HG03432 (cell line): Measurements from ENCODE around the gene CD300LB.
"Not testable (repeated sequence)": the region's sequence is repeated elsewhere in the genome, so short reads cannot be mapped to it uniquely, and the experiment has no call there.

Experiments used
- ATAC-seq: cut with Tn5 transposase; IDR thresholded peaks from one replicate; pipeline ENCODE4 v1.9.1; 2021; ENCODE audit warnings: mild to moderate bottlenecking, moderate library complexity; ENCODE audit not compliant: unreplicated experiment

The CD300LB gene

DNA sequence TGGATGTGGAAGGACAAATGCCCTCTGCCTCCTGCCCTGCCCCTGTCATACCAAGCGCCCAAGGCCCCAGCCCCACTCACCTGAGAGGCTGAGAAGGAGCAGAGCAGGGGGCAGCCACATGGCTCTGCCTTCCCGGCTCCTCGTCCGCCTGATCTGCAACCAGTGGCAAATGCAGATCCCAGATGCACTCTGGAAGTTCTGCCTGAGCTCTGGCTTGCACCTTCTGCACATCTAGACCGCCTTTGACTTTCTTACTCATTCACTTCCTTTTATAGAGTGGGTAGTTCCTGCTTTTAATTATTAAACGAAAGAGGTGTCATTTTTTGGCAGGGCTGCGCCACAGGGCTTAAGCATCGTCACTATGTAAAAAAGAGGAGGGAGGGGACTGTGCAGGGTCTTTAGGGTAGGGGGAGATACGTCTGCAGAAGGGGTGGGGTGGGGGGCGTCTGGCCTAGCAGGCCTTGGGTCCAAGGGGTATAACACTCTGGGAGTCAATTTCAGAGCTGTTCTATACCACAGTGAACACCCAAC is at the start of gene CD300LB:
CD300LB (minus strand) TSS at position 245 of the 531 bp plus-strand sequence; CDS start at position 120, 125 bp downstream.
- no peak for ATAC-seq

GRCh38 chr17:74579900-74580299 is 48.6 kb upstream of the CD300LB start:
- ATAC-seq = no peak

DNA sequence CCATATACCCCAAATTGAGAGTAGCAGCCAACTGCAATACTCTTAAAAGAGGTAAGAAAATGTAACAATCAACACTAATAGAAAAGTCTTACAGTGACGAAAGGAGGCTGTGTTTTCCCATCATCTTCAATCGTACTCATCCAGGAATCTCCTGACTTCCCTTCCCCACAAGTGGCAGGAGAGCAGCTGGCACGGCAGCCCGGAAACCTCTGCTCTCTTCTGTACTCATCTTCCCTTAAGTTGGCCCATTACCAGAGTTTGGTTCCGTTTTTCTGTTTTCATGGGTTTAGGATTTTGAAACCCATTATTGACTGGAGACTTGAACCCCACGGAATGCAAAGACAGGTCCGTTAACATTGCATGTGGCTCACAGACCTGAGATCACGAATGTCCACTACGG is 47.7 kb upstream of the CD300LB start:
- ATAC-seq = no peak

DNA sequence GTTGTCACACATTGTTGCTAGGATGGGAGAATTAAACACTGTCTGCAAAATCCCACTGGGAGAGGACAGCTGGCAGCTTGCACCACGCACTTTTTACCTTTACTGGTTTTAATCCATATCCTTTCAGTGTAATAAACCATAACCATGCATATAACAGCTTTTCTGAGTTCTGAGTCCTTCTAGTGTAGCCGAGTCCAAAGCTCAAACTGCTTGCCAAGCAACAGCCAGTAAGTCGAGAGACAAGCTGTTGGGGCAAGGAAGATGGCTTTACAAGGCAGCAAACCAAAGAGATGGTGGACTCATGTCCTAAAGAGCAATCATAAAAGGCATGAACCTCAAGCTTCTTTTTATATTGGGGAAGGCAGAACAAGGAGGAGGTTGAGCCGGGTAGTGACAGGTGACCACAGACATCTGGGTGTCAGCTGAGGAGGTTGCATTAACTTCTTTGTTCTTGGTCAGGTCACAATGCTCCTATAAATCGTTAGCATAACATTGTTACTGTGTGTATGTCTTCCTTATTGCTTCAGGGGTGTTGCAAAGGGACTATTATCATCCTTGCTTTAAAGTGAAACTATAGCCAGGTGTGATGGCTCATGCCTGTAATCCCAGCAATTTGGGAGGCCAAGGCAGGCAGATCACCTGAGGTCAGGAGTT is 43.3 kb upstream of the CD300LB start:
- ATAC-seq = no peak

GRCh38 chr17:74573635-74574034 is 42.4 kb upstream of the CD300LB start:
- ATAC-seq = not testable (repeated sequence)

DNA sequence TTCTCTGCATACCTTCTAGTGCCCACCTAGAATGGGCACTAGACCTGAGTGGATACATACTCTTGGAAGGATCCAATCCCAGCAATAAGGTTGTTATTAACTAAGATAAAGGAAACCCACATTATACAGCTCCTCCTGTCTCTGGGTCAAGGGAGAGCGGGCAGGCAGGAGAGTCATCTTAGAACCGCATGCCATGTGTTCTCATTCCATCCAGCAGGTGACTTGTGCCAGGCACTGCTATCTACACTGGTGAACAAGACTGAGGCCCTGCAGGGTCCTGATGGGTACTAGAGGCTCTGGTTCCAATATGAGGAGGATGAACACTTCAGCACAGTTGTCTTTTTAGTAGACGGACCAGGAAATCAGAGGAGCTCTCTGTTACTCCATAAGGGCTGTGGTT is 41.9 kb upstream of the CD300LB start:
- no peak for ATAC-seq

GRCh38 chr17:74571621-74572270 is 40.5 kb upstream of the CD300LB start:
- ATAC-seq = no peak

DNA sequence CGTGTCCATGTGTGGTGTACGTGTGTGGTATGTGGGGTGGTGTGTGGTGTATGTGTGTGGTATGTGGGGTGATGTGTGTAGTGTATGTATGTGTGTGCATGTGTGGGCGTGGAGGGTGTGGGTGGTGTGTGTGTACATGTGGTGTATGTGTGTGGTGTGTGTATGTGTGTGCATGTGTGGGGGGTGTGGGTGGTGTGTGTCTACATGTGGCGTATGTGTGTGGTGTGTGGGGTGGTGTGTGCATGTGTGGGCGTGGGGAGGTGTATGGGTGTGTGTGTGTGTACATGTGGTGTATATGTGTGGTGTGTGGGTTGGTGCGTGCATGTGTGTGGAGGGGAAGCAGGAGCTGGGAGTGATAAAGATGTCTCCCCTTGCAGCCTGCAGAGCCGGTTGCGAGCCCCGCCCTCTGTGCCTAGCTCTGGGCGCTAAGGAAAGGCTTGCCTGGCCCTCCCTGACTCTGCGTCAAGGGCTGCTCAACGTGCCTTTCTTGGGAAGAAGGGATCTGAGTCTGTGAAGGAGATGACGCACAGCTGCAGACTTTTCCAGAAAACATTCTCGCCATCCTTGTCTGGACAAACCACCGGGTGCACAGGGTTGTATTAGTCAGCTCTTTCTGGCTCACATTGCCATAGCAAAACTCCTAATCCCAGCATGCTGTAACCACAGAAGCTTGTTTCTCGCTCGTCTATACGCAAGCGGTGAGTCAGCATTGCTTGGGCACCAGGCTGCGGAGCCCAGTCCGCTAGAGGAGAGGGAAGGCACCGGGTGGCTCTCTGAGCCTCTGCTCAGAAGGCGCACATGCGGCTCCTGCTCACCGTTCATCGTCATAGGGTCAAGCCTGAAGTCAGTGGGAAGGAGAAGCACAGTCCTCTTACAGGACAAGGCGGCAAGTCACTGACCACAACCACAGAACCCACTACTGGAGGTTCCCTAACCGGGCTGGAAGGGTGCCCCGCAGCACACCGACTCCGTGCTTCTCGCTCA is 38.0 kb upstream of the CD300LB start:
- ATAC-seq = no peak

- no peak for ATAC-seq
These were observed 37.0 kb upstream of the CD300LB start for GRCh38 chr17:74568106-74568873.

GRCh38 chr17:74567397-74567796 is 36.1 kb upstream of the CD300LB start, which contains the start of gene CD300H:
TSS of gene CD300H (minus strand) at chr17:74567509.
- ATAC-seq = no peak

- ATAC-seq = no peak
These were observed 35.0 kb upstream of the CD300LB start for GRCh38 chr17:74566132-74566753.

GRCh38 chr17:74565126-74565525 is 33.9 kb upstream of the CD300LB start:
- ATAC-seq = no peak

- no peak for ATAC-seq
These were observed 32.1 kb upstream of the CD300LB start for GRCh38 chr17:74563358-74563757.

DNA sequence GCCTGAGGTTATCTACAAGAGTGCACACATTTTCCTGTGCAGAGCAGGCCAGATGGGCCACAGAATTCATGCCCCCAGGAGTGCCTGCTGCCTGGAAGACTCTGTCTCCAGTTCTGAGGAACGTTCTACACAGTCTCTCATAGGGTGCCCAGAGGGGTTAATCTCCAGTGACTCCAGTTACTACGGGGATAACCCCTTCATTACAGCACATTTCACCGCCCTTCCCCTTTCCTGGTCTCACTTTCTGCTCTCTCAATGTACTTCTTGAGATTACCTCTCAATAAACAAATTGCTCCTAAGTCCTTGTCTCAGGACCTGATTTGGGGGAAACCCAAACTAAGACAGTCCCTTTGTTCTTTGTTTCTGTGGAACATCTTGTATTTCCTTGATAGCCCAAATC is 30.3 kb upstream of the CD300LB start:
- ATAC-seq = no peak

GRCh38 chr17:74558882-74559519 is 27.7 kb upstream of the CD300LB start:
- no peak for ATAC-seq

DNA sequence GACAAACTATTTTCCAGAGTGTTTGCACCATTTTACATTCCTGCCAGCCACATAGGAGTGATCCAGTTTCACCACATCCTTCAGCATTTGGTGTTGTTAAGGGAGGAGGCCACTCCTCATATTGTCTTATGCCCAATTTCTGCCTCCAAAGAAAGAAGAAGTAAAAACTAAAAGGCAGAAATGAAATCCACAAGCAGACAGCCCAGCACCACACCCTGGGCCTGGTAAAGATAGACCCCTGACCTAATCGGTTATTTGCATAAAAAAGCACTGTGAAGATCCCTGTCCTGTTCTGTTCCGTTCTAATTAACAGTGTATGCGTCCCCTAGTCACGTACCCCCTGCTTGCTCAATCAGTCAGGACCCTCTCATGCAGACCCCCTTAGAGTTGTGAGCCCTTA is 27.1 kb upstream of the CD300LB start:
- ATAC-seq = not testable (repeated sequence)

- ATAC-seq = no peak
These were observed 24.2 kb upstream of the CD300LB start for GRCh38 chr17:74555427-74555940.

DNA sequence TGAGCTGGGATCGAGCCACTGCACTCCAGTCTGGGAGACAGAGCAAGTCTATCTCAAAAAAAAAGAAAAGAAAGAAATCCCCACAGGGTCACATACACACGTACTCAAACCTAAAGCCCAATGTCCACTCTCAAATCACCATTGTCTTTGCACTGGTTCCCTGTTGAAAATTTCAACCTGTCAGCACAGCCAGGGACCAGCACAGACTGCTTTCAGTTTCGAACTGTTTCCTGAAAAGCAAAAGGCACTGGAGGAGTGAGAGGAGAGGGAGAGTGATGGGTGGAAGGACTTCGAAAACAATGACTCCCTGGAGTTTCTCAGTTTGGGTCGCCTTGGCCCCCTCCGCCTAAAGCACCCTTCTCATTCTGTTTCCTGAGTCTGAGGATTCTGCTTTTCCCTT is 23.6 kb upstream of the CD300LB start:
- ATAC-seq = no peak

DNA sequence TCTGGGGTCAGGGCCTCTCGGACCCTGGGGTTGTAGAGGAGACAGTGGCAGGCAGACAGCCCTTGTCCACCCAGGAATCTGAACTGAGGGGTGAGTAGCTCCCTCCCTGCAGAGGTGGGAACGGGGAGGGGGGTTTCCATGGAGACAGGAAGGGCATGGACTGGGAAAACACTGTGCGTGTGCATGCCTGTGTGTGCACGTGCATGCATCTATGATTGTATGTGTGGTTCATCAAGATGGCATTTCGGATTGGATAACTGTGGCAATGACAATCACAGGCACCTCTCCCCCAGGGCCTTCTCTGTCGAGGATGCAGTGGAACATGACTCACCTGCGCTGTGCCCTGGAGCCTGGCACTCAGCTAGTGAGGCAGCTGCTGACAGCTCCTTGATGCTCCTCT is 20.8 kb upstream of the CD300LB start:
- ATAC-seq = no peak
